Activated T-helper 1 cell treated with anti-CD3 and anti-CD28 coated beads, Interleukin-12 subunit alpha, Interleukin-12 subunit beta, Interleukin-2, Interleukin-4 antibody, amounts not matched to agents 30 ng/mL and 10 ng/mL and 1 ng/mL, durations not matched to agents 14 hours and 24 hours and 36 hours (primary cell): ENCODE measurements around the gene OR52K1. TPM values are rescaled to one million over a fixed set of nuclear protein-coding genes. Genes with fewer than 3 reads are reported as not detected.
"Not testable (repeated sequence)": the region's sequence is repeated elsewhere in the genome, so short reads cannot be mapped to it uniquely, and the experiment has no call there.

ENCODE experiments used
- DNase-seq: peaks from one replicate; pipeline ENCODE4 v3.0.0; 2021; ENCODE audit warnings: low spot score
- H3K27ac Mint-ChIP-seq: one replicate; pipeline ENCODE4 v1.8.0; 2021; ENCODE audit warnings: mild to moderate bottlenecking, mixed read lengths
- H3K27me3 Mint-ChIP-seq: one replicate; pipeline ENCODE4 v1.8.0; 2022; ENCODE audit warnings: mild to moderate bottlenecking, moderate library complexity, mixed read lengths; ENCODE audit not compliant: insufficient read depth
- H3K36me3 Mint-ChIP-seq: one replicate; pipeline ENCODE4 v1.8.0; 2021; ENCODE audit warnings: low read depth, mixed read lengths
- H3K4me1 Mint-ChIP-seq: one replicate; pipeline ENCODE4 v1.8.0; 2021; ENCODE audit warnings: low read depth, mixed read lengths
- H3K4me3 Mint-ChIP-seq: one replicate; pipeline ENCODE4 v1.8.0; 2021; ENCODE audit warnings: mild to moderate bottlenecking, moderate library complexity, mixed read lengths
- H3K9me3 Mint-ChIP-seq: one replicate; pipeline ENCODE4 v1.8.0; 2021; ENCODE audit warnings: mixed read lengths
- intact Hi-C: fragments of 100-400 bp; cut with micrococcal nuclease; formaldehyde crosslinking; loops from one replicate; pipeline ENCODE4 v1.15.1; 2024
- total RNA-seq: library from RNA; stranded (reverse); gene quantifications from 2 replicates; pipeline ENCODE4 v1.2.3, GENCODE V29; 2022

The OR52K1 gene
- total RNA-seq, 1 donor from 2014 or later = not detected

GRCh38 chr11:4496557-4497248 is 14.3 kb downstream of the OR52K1 start:
- no peak for DNase-seq
- Mint-ChIP-seq H3K36me3 (no peaks in the 10 kb centered on the region), H3K4me1 (no peaks in the 10 kb centered on the region), H3K4me3 (no peak overlapping the region), H3K9me3 (peaks cover 2% of the 10 kb centered on the region), H3K27me3 (peaks cover 16% of the 10 kb centered on the region), H3K27ac (no peak overlapping the region)
- intact Hi-C loops = no loop called here

DNA sequence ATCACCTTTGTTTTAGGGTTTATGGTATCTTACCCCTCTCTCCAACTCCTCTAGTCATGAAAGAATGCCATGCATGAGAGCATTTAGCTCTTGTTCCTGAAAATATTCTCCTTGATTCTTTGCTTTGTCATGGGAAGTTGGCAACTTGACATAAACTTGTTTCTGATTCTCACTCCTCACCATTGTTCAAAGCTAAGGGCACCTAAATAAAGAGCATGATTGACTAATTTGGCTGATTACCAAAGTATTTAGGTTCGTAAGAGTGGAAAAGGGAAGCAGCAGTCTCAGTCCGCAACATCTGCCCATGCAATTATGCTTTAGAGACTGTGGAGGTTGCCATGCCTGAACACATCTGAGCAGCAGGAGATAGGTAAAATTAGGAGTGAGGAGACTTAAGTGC is 26.4 kb downstream of the OR52K1 start:
- Mint-ChIP-seq H3K4me3 (no peak overlapping the region), H3K27ac (no peak overlapping the region), H3K36me3 (no peaks in the 10 kb centered on the region), H3K4me1 (no peaks in the 10 kb centered on the region), H3K27me3 (peaks cover 10% of the 10 kb centered on the region), H3K9me3 (no peaks in the 10 kb centered on the region)
- DNase-seq = no peak
- intact Hi-C loops = no loop called here

DNA sequence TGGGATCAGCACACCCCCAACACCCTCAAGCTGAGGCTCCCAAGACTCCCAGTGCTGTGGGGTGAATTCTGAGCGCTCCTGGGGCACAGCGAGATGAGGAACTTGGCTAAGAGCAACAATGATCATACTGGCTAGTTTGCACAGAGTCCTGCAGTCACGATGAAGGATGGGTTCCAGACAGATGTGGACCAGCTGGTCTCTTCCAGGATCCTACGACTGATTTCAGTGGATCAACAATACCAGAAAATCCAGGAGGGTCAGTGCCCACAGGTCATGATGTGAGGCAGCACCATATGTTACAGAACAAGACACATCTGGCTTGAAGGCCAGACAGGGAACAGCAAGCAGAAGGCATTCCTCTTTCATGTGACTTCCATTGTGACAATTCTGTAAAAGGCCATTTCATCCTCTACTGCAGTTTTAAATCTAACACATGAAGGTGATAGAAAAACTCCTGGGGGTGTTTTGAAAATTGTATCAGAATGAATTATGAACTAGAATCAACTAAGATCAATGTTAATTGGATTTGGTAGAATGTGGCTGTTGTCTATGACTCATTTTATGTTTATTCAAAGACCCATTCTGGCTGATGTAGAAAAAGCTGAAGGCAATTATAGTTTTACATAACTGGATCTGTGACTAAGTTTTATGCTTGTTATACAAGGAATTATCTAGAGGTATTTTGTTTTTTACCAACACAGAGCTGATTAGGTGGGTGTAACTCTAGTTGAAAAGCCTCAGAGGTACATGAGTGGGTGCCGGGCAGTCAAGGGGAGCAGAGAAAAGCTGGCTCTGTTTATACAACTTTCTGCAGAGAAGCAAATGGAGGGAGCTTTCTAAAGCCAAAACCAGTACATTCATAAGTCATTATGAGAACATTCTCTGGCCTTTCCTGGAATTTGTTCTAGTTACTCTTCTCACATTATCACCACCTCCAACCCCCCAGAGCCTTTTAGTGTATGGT is 29.1 kb downstream of the OR52K1 start:
- intact Hi-C loops = no loop called here
- no peak overlapping the region for H3K4me3 Mint-ChIP-seq
- no peak for DNase-seq
- no peaks in the 10 kb centered on the region for H3K4me1 Mint-ChIP-seq
- no peaks in the 10 kb centered on the region for H3K9me3 Mint-ChIP-seq
- no peak overlapping the region for H3K27ac Mint-ChIP-seq
- no peaks in the 10 kb centered on the region for H3K36me3 Mint-ChIP-seq
- peaks cover 10% of the 10 kb centered on the region for H3K27me3 Mint-ChIP-seq

- Mint-ChIP-seq H3K4me3 (no peak overlapping the region), H3K27me3 (no peaks in the 10 kb centered on the region), H3K9me3 (no peaks in the 10 kb centered on the region), H3K27ac (no peak overlapping the region), H3K36me3 (no peaks in the 10 kb centered on the region), H3K4me1 (no peaks in the 10 kb centered on the region)
- DNase-seq = no peak
- intact Hi-C loops = no loop called here
Observed at GRCh38 chr11:4514196-4514595, 31.8 kb downstream of the OR52K1 start.

- H3K27ac Mint-ChIP-seq = no peak overlapping the region
- peaks cover 8% of the 10 kb centered on the region for H3K27me3 Mint-ChIP-seq
- H3K9me3 Mint-ChIP-seq = no peaks in the 10 kb centered on the region
- H3K4me1 Mint-ChIP-seq = no peaks in the 10 kb centered on the region
- no peak for DNase-seq
- H3K4me3 Mint-ChIP-seq = no peak overlapping the region
- H3K36me3 Mint-ChIP-seq = no peaks in the 10 kb centered on the region
- intact Hi-C loops = no loop called here
Observed at GRCh38 chr11:4522339-4522738, 39.9 kb downstream of the OR52K1 start.

DNA sequence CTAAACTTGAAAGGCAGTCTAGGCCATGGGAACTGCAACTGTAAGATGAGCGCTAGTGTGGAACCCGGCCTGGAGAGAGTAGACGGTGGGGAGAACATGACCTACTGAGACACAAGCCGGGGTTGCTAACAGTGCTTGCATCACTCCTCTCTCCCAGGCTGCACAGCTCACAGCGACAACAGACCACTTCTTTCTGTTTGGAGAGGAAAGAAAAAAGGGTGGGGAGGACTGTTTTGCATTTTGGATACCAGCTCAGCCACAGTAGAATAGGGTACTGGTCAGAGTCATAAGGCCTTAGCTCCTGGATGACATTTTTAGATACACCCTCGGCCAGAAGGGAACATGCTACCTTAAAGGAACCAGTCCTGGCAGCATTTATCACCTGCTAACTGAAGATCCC is 40.3 kb downstream of the OR52K1 start:
- no peak for DNase-seq
- no peaks in the 10 kb centered on the region for H3K36me3 Mint-ChIP-seq
- H3K4me3 Mint-ChIP-seq = no peak overlapping the region
- intact Hi-C loops = no loop called here
- no peaks in the 10 kb centered on the region for H3K9me3 Mint-ChIP-seq
- H3K27ac Mint-ChIP-seq = no peak overlapping the region
- H3K27me3 Mint-ChIP-seq = peaks cover 8% of the 10 kb centered on the region
- no peaks in the 10 kb centered on the region for H3K4me1 Mint-ChIP-seq

DNA sequence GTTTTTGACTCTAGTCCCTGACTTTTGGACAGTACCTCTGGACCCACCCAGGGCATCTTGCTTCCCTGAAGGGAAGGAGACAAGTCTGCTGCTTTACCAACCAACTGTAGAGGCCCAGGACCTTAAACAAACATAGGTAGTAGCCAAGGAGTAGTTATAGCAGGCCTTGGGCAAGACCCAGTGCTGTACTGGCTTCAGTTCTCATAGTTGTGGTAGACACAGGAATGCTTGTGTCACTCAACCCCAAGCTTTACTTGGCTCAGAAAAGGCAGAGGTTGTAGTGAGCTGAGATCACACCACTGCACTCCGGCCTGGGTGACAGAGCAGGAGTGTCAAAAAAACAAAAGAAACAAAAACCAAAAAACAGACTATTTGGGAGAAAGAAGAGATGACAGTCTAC is 41.2 kb downstream of the OR52K1 start:
- intact Hi-C loops = no loop called here
- Mint-ChIP-seq H3K9me3 (no peaks in the 10 kb centered on the region), H3K27ac (no peak overlapping the region), H3K4me1 (no peaks in the 10 kb centered on the region), H3K4me3 (no peak overlapping the region), H3K36me3 (no peaks in the 10 kb centered on the region), H3K27me3 (peaks cover 8% of the 10 kb centered on the region)
- no peak for DNase-seq

GRCh38 chr11:4527926-4528325 is 45.5 kb downstream of the OR52K1 start:
- H3K27me3 Mint-ChIP-seq = peaks cover 4% of the 10 kb centered on the region
- no peak overlapping the region for H3K4me3 Mint-ChIP-seq
- no peak for DNase-seq
- no peak overlapping the region for H3K27ac Mint-ChIP-seq
- H3K4me1 Mint-ChIP-seq = no peaks in the 10 kb centered on the region
- intact Hi-C loops = no loop called here
- H3K36me3 Mint-ChIP-seq = no peaks in the 10 kb centered on the region
- H3K9me3 Mint-ChIP-seq = no peaks in the 10 kb centered on the region

GRCh38 chr11:4531686-4532085 is 49.2 kb downstream of the OR52K1 start:
- H3K27ac Mint-ChIP-seq, H3K27me3 Mint-ChIP-seq, H3K4me3 Mint-ChIP-seq, intact Hi-C loops, H3K9me3 Mint-ChIP-seq, H3K4me1 Mint-ChIP-seq, H3K36me3 Mint-ChIP-seq, DNase-seq: not testable (repeated sequence)

DNA sequence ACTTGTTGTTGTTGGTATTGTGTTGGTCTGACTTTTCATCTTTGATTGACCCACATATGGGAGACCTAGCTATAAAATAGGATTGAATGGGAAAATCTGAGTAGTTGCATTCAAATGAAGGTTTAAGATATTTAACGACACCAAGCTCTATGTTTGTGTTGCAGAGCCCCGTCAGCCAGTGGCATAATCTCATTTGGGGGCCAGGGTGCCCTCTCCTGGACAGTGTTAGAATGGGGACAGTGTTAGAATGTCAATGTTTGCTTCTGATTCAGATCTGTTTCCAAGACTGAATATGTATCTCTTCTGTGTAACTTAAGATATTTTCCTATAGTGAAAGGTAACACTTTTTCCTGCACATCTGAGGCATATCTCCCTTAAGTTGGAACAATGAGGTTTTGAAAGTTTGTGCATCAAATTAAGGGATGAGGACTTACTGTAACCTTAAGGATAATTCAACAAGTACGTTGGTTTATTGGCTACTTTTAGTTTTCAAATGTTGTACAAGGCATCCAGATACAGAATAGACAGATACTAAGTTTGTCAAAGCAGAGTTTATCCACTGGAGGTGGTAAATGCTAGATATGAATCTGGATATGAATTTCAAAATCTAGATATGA is 57.3 kb downstream of the OR52K1 start:
- no peak overlapping the region for H3K4me3 Mint-ChIP-seq
- intact Hi-C loops = loop anchor here (1.0 to 5.0 kb wide), 2 partner anchors 162 to 352 kb away; no protein-coding TSS in a partner anchor
- no peak overlapping the region for H3K27ac Mint-ChIP-seq
- no peaks in the 10 kb centered on the region for H3K4me1 Mint-ChIP-seq
- no peaks in the 10 kb centered on the region for H3K9me3 Mint-ChIP-seq
- peak; percentile 11 for DNase-seq
- no peaks in the 10 kb centered on the region for H3K36me3 Mint-ChIP-seq
- peaks cover 12% of the 10 kb centered on the region for H3K27me3 Mint-ChIP-seq

- H3K27me3 Mint-ChIP-seq = peaks cover 12% of the 10 kb centered on the region
- no peaks in the 10 kb centered on the region for H3K4me1 Mint-ChIP-seq
- intact Hi-C loops = no loop called here
- H3K4me3 Mint-ChIP-seq = no peak overlapping the region
- no peaks in the 10 kb centered on the region for H3K36me3 Mint-ChIP-seq
- DNase-seq = no peak
- no peaks in the 10 kb centered on the region for H3K9me3 Mint-ChIP-seq
- no peak overlapping the region for H3K27ac Mint-ChIP-seq
Observed at GRCh38 chr11:4541071-4541470, 58.6 kb downstream of the OR52K1 start.
